AG04450 (cell line): ENCODE measurements around the gene AIFM3. TPM values are rescaled to one million over a fixed set of nuclear protein-coding genes. Genes with fewer than 3 reads are reported as not detected.

Experiments used
- CTCF ChIA-PET: fragments of 300-600, 350-600 bp; formaldehyde crosslinking; extraction: SDS; loops from one replicate; lab custom pipeline; 2022; ENCODE audit warnings: antibody characterized with exemption, inconsistent platforms; lab: Charles Lee
- POLR2A ChIA-PET: fragments of 350-600 bp; formaldehyde crosslinking; extraction: SDS; loops from one replicate; lab custom pipeline; 2021; ENCODE audit warnings: antibody characterized with exemption, inconsistent platforms; lab: Yijun Ruan, JAX
- DNase-seq: peaks from one replicate; pipeline ENCODE4 v3.0.0-alpha.2; 2011; ENCODE audit warnings: low read depth, low spot score
- H3K27ac ChIP-seq: one replicate; pipeline ENCODE4 v1.5.1; 2012; ENCODE audit warnings: low read depth, low read length, control low read depth
- H3K27me3 ChIP-seq: one replicate; pipeline ENCODE4 v1.6.0; 2012; ENCODE audit warnings: low read length; ENCODE audit not compliant: control insufficient read depth, insufficient read depth
- H3K4me3 ChIP-seq: 2 replicates; pipeline ENCODE4 v1.5.1; 2011; ENCODE audit warnings: mild to moderate bottlenecking, low read depth, low read length, control low read depth
- H3K9me3 ChIP-seq: 2 replicates; pipeline ENCODE4 v1.5.1; 2012; ENCODE audit warnings: low read length; ENCODE audit not compliant: control insufficient read depth, insufficient read depth
- CTCF ChIP-seq: IDR thresholded peaks from 2 replicates; pipeline ENCODE4 v1.5.1; 2011; ENCODE audit warnings: low read depth, low read length, control low read depth, inconsistent platforms
- polyA plus RNA-seq: library from polyadenylated mRNA; depleted of rRNA; stranded (reverse); fragments of >200 nt; gene quantifications from 2 replicates; pipeline ENCODE4 v1.2.3, GENCODE V29; 2011

Gene AIFM3
- polyA plus RNA-seq, 1 experiment, result 0.15 TPM

GRCh38 chr22:20979940-20980453, 12.9 kb downstream of the AIFM3 start:
- no peak overlapping the region for H3K27ac ChIP-seq
- H3K27me3 ChIP-seq, result no peaks in the 10 kb centered on the region
- peak overlapping the region; percentile 29 for H3K4me3 ChIP-seq
- ChIA-PET CTCF (interaction anchor here (1.3 kb wide), 1 partner anchor 94 kb away, joined by 8 read pairs; no protein-coding TSS in a partner anchor), POLR2A (interaction anchor here (0.8 to 1.0 kb wide), 2 partner anchors 17 to 19 kb away, joined by 3 to 4 read pairs; no protein-coding TSS in a partner anchor)
- DNase-seq, result no peak
- TF ChIP-seq CTCF, result no peak
- H3K9me3 ChIP-seq, result peaks cover 16% of the 10 kb centered on the region

- CTCF ChIA-PET, result interaction anchor here (1.0 kb wide), 1 partner anchor 8 kb away, joined by 3 read pairs; no protein-coding TSS in a partner anchor
- no peak for DNase-seq
- peaks cover 16% of the 10 kb centered on the region for H3K9me3 ChIP-seq
- no peak for TF ChIP-seq CTCF
- H3K27ac ChIP-seq, result no peak overlapping the region
- no peaks in the 10 kb centered on the region for H3K27me3 ChIP-seq
- no peak overlapping the region for H3K4me3 ChIP-seq
- POLR2A ChIA-PET, result no interaction called here
Measured at GRCh38 chr22:20980523-20980922, 13.5 kb downstream of the AIFM3 start.

- H3K27ac ChIP-seq, result peak overlapping the region; percentile 75
- no peak for TF ChIP-seq CTCF
- peaks cover 16% of the 10 kb centered on the region for H3K9me3 ChIP-seq
- ChIA-PET CTCF (interaction anchor here (0.8 to 1.0 kb wide), 2 partner anchors 8 to 95 kb away, joined by 3 read pairs; no protein-coding TSS in a partner anchor), POLR2A (interaction anchor here (1.2 to 1.5 kb wide), 4 partner anchors 9 to 177 kb away, joined by 3 to 21 read pairs (median 10); partner anchors contain the start of gene THAP7)
- peak overlapping the region; percentile 92 for H3K4me3 ChIP-seq
- DNase-seq, result no peak
- H3K27me3 ChIP-seq, result no peaks in the 10 kb centered on the region
Measured at GRCh38 chr22:20980938-20981722, 14.1 kb downstream of the AIFM3 start.

GRCh38 chr22:20981787-20982562, 14.9 kb downstream of the AIFM3 start, which contains the start of gene LZTR1:
TSS of gene LZTR1 (plus strand) at chr22:20982297. CDS start at chr22:20982372, 75 bp downstream.
- H3K9me3 ChIP-seq, result peaks cover 16% of the 10 kb centered on the region
- ChIA-PET CTCF (interaction anchor here (0.6 to 1.9 kb wide), 8 partner anchors 9 to 678 kb away, joined by 3 to 6 read pairs (median 3); partner anchors contain the start of genes CRKL and P2RX6), POLR2A (interaction anchor here (0.6 to 1.5 kb wide), 17 partner anchors 8 to 178 kb away, joined by 3 to 21 read pairs (median 4); partner anchors contain the start of genes CRKL, LRRC74B, P2RX6 and THAP7)
- DNase-seq, result peak; percentile 53
- no peaks in the 10 kb centered on the region for H3K27me3 ChIP-seq
- peak within 1 kb of the TSS; percentile 75 for H3K27ac ChIP-seq
- TF ChIP-seq CTCF, result peak; percentile 71
- peak within 1 kb of the TSS; percentile 92 for H3K4me3 ChIP-seq
